Epithelial cell of esophagus (primary cell): ENCODE measurements around the gene SLC36A4.
"Not testable (repeated sequence)": the region's sequence is repeated elsewhere in the genome, so short reads cannot be mapped to it uniquely, and the experiment has no call there.

Source experiments
- DNase-seq: peaks from one replicate; pipeline ENCODE4 v3.0.0; 2010; ENCODE audit warnings: low read depth
- H3K4me3 ChIP-seq: 2 replicates; pipeline ENCODE4 v1.5.1; 2011; ENCODE audit warnings: mild to moderate bottlenecking, low read length, control low read depth
- CTCF ChIP-seq: IDR thresholded peaks from 2 replicates; pipeline ENCODE4 v1.5.1; 2011; ENCODE audit warnings: low read depth, mild to moderate bottlenecking, low read length, control low read depth, inconsistent platforms; ENCODE audit not compliant: insufficient read depth; ENCODE audit errors: missing control alignments

SLC36A4 gene

GRCh38 chr11:93114304-93114703 lies 83.5 kb downstream of the SLC36A4 start:
- TF ChIP-seq CTCF, result no peak
- no peak overlapping the region for H3K4me3 ChIP-seq
- no peak for DNase-seq

GRCh38 chr11:93113824-93114223 lies 84.0 kb downstream of the SLC36A4 start:
- no peak for DNase-seq
- no peak overlapping the region for H3K4me3 ChIP-seq
- no peak for TF ChIP-seq CTCF

GRCh38 chr11:93111147-93111546 lies 86.6 kb downstream of the SLC36A4 start:
- not testable (repeated sequence) for H3K4me3 ChIP-seq, DNase-seq

GRCh38 chr11:93100211-93100610 lies 97.6 kb downstream of the SLC36A4 start:
- no peak for TF ChIP-seq CTCF
- H3K4me3 ChIP-seq, result no peak overlapping the region
- peak; percentile 19 for DNase-seq

GRCh38 chr11:93099806-93100205 lies 98.0 kb downstream of the SLC36A4 start:
- no peak overlapping the region for H3K4me3 ChIP-seq
- no peak for TF ChIP-seq CTCF
- DNase-seq, result peak; percentile 37
